ENCODE data around the gene GRM7.

DNA sequence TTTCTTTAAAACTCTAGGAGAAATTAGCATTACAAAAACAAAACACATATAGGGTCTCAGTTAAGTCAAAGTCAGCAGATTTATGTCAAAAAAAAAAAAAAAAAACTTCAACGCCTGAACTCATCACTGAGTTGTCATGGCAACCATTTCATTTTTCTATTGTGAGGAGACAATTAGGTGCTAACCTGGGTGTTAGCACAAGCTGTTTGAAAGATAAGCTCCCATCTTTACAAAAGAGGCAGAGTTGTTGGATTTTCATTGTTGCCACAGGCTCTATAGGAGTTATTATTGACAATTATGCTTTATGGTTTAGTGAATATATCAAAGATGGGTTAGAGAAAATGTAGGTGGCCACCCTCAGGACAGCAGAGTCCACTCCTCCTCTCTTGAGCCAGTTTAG, 806.9 kb downstream of the GRM7 start:
- TF ChIP-seq MAZ (IDR thresholded peaks at IDR 0.05; ENCODE audit: borderline replicate concordance, low read depth, low read length) (no peak), CTCF (conservative IDR thresholded peaks at IDR 0.05; ENCODE audit: low read depth, low read length) (no peak), POLR2A (IDR thresholded peaks at IDR 0.05; ENCODE audit: low read depth, low read length) (no peak), CEBPB (IDR thresholded peaks at IDR 0.05; ENCODE audit: low read depth, low read length) (no peak), FOS (IDR thresholded peaks at IDR 0.05; ENCODE audit: low read depth, low read length) (no peak), USF2 (IDR thresholded peaks at IDR 0.05; ENCODE audit: low read depth, low read length) (no peak), NFE2L2 (IDR thresholded peaks at IDR 0.05; ENCODE audit: low read depth, low read length) (no peak), BHLHE40 (IDR thresholded peaks at IDR 0.05; ENCODE audit: low read depth, low read length) (no peak), RAD21 (IDR thresholded peaks at IDR 0.05; ENCODE audit: low read length) (no peak), SMC3 (IDR thresholded peaks at IDR 0.05; ENCODE audit: low read depth, low read length) (no peak), MAFK (IDR thresholded peaks at IDR 0.05; ENCODE audit: low read depth, low read length) (no peak)
- TF ChIP-seq, protein P1, sequence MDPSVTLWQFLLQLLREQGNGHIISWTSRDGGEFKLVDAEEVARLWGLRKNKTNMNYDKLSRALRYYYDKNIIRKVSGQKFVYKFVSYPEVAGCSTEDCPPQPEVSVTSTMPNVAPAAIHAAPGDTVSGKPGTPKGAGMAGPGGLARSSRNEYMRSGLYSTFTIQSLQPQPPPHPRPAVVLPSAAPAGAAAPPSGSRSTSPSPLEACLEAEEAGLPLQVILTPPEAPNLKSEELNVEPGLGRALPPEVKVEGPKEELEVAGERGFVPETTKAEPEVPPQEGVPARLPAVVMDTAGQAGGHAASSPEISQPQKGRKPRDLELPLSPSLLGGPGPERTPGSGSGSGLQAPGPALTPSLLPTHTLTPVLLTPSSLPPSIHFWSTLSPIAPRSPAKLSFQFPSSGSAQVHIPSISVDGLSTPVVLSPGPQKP (IDR thresholded peaks at IDR 0.05; ENCODE audit: borderline replicate concordance, low read depth, low read length), result no peak

All from IMR-90 (cell line).